GM21360 (cell line): ENCODE results near the gene TOMM7.

Experiments used
- ATAC-seq: cut with Tn5 transposase; IDR thresholded peaks from one replicate; pipeline ENCODE4 v1.9.1; 2021; ENCODE audit warnings: mild to moderate bottlenecking, moderate library complexity; ENCODE audit not compliant: unreplicated experiment

The TOMM7 gene

GRCh38 chr7:22822486-22823141 lies at the start of gene TOMM7:
Gene TOMM7 (minus strand): TSS chr7:22822849. CDS start chr7:22822779, 70 bp downstream.
- ATAC-seq: peak; percentile 78

GRCh38 chr7:22872096-22872807 lies 49.6 kb upstream of the TOMM7 start:
- ATAC-seq: peak; percentile 96

GRCh38 chr7:22871661-22872060 lies 49.0 kb upstream of the TOMM7 start:
- ATAC-seq: no peak

GRCh38 chr7:22868509-22868908 lies 45.9 kb upstream of the TOMM7 start:
- no peak for ATAC-seq

- no peak for ATAC-seq
Measured at GRCh38 chr7:22867589-22867988, 44.9 kb upstream of the TOMM7 start.

- no peak for ATAC-seq
Measured at GRCh38 chr7:22867003-22867402, 44.4 kb upstream of the TOMM7 start.

GRCh38 chr7:22865602-22865960 lies 42.9 kb upstream of the TOMM7 start:
- no peak for ATAC-seq

GRCh38 chr7:22864855-22865601 lies 42.4 kb upstream of the TOMM7 start:
- ATAC-seq: no peak

- no peak for ATAC-seq
Measured at GRCh38 chr7:22864301-22864700, 41.7 kb upstream of the TOMM7 start.

- no peak for ATAC-seq
Measured at GRCh38 chr7:22863156-22863899, 40.7 kb upstream of the TOMM7 start.

- no peak for ATAC-seq
Measured at GRCh38 chr7:22861576-22861975, 38.9 kb upstream of the TOMM7 start.

- ATAC-seq: no peak
Measured at GRCh38 chr7:22860784-22861482, 38.3 kb upstream of the TOMM7 start.

GRCh38 chr7:22860337-22860736 lies 37.7 kb upstream of the TOMM7 start:
- no peak for ATAC-seq

GRCh38 chr7:22859641-22860290 lies 37.1 kb upstream of the TOMM7 start:
- no peak for ATAC-seq

- ATAC-seq: no peak
Measured at GRCh38 chr7:22858640-22859561, 36.3 kb upstream of the TOMM7 start.

- no peak for ATAC-seq
Measured at GRCh38 chr7:22858274-22858639, 35.6 kb upstream of the TOMM7 start.

- ATAC-seq: no peak
Measured at GRCh38 chr7:22856416-22856815, 33.8 kb upstream of the TOMM7 start.

- peak; percentile 4 for ATAC-seq
Measured at GRCh38 chr7:22855049-22855392, 32.4 kb upstream of the TOMM7 start.
